ENCODE measurements around the gene PDE11A.
A peak's percentile ranks its signal among the peaks of the same experiment; 100 is the strongest.

PDE11A gene

DNA sequence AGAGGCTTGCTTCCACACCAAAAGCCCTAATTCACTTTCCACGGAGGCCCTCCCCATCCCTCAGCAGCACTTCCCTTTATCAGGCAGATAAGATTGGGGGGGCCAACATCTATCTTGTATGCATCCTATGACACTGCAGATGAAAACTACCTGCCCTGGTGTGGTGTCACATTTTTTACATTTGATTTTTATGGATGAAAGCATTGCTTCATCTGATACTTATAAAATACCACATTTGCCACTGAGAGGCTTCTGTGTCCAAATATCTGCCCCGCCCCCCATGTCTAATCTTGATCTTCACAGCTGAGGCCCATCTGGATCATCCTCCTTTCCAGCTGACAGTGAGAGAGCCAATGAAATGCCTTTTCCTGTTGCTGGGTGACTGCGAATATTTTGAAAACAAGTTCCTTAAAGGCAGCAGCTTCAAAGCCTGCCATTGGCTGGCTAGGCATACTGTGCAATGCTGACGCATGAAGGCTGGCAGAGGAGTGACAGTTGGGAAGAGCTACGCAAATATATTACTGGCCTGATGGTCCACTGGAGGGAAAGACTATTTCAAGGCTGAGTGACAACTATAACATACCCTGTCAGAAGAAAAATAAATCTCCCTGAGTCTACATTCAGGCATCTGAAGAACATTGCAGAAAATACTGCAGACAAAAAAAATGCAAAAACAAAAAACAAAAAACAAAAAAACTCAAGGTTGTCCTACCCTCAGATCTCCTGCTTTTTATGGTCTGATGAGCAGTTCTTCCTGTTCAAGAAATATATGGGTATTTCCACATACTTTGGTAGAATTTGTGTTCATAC is 318.7 kb downstream of the PDE11A start:
- peak; percentile 19 for DNase-seq

DNA sequence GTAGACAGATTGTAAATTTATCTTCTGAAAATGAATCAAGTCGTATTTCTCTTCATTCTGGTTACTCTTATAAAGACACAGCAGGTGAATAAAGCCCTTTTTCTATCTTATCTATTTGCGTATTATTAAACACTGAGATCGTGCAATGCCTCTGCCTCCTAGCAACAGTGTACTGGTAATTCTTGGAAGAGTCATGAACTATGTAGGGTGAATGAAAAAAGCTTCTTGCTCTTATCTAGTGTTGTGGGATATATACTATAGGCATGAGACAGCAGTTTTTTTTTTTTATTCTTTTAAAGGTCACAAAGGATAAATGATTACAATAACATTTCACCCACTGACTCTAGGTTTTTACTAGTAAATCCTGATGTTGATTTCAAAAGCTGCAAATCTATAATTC is 324.2 kb downstream of the PDE11A start:
- DNase-seq: no peak

DNA sequence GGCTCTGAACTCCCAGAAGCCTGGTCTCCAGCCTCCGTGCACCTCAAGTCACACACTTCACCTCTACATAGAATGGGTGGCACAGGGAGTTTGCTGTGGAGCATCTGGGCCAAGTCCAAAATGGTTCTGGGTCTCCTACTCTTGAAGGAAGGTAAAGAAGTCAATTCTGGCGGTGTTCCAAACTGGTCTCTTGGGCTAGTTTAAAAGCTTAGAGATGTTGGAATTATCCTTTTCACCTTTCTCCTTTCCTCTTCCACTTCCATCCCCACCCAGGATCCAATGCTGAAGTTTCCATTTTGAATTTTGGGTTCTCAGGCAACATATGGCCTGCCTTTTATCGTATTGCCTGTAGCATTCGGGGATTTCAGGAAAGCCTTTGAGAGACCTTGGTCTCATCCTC is 325.2 kb downstream of the PDE11A start:
- DNase-seq: no peak

DNA sequence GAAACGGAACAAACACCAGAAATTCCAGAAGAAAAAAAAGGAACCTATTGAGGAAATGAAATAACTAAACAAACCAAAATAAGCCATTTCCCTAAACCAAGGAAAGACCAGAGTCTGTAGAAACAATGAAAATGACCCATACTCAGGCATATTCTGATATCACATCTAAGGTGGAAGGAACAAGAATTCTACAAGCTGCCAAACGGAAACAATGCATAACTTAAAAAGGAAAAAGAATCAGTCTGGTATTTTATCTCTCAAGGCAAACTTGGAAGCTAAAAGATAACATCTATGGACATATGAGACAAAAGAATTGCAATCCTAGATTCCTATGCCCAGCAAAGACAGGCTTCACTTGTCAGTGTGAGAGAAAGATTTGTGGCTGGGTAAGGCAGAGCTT is 326.2 kb downstream of the PDE11A start:
- no peak for DNase-seq

DNA sequence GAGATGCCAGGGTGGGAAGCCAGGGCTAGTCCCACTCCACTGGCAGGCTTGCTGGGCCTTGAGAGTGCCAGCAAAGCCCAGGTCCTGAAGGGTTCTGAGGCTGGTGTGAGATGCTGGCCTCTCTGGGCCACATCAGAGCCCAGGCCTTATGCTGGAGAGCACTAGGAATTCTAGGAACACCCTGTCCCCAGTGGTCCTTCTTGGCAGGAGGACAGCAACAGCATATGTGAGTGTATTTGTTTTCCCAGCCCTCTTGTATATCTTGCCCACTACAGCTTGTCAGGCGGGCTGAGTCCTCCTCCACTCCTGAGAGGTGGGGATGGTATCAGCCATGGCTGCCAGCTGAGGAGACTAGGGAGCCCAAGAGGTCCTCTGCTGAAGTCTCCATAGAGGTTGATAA is 327.0 kb downstream of the PDE11A start:
- no peak for DNase-seq

DNA sequence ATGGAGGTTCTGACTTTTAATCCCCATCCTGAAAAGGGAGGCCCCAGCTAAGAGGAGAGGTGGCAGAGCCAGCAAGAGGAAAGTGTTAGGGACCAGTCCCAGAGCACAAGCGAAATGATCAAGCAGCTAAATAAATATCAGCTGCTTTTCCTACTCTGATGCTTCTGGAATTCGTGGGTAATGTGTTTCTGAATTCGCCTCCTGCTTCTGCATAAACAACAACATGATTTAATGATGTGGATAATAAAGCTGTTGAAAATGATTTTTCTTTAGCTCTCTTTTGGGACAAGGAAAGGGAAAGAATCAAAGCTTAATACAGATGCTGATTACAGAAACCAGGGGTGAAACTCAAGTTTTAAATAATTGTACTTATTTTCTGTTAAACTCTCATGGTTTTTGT is 329.7 kb downstream of the PDE11A start:
- DNase-seq: no peak

DNA sequence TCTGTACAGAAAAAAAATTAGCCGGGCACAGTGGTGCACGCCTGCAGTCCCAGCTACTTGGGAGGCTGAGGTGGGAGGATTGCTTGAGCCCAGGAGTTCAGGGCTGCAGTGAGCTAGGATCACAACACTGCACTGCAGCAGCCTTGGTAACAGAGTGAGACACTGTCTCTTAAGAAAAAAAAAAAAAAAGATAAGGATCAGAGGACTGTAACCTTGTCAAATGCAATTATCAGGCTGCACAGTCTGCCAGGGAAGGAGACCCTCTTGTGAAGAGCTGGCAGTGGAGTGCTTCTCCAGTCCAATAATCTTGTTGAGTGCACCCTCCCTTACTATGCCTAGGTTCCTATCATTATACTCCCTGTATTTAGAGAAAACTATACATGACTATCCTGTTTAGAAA is 330.7 kb downstream of the PDE11A start:
- DNase-seq: no peak

DNA sequence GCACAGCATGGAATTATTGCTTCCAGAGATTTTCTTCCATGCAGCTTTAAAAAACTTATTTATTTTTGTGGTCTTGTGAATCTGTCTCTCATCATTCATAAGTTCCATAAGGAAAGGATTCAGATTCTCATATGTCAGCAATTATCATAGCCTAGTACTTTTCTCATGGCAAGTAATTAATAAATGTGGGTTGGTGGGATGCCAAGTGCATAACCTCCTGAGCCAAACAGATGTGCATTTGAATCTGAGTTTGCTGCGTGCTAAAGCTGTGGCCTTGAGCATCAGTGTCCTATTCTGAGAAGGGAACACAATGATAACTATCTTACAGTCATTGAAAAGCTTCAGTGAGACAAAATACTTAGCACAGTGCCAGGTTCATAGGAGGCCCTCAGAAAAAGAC is 331.9 kb downstream of the PDE11A start:
- no peak for DNase-seq

DNA sequence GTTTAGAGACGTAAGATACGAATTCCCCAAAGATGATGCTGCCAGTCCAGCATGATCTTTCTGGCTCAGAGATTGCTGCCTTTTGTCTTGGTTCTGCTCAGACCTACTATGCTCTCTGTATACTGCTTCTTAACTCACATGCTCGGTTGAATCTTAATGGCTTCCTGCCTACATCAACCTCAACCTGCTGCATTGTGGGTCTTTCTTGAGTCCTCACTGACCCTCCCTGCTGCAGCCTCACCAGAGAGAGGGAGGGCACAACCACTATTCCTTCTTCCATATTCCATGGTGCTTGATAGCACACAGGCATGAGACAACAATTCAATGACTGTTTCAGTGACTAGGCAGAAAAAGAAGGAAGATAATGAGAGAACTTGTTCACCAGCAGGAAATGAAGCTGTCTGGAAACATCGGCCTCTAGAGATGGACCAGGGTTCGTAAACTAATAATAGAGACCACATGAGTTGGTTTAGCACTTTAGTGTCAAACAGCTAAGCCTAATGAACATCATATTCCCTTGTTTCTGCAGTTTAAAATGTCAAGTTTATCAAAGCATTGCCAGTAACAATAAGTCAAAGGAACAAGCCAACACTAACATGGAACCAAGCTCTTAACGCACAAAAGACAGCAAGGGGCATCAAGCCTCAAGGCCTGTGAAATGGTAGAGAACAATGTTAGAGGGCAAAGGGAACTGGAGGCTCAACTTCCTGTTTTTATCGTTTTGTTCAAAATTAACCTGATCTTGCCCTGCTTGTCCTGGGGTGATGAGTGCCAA is 333.9 kb downstream of the PDE11A start:
- DNase-seq: no peak

DNA sequence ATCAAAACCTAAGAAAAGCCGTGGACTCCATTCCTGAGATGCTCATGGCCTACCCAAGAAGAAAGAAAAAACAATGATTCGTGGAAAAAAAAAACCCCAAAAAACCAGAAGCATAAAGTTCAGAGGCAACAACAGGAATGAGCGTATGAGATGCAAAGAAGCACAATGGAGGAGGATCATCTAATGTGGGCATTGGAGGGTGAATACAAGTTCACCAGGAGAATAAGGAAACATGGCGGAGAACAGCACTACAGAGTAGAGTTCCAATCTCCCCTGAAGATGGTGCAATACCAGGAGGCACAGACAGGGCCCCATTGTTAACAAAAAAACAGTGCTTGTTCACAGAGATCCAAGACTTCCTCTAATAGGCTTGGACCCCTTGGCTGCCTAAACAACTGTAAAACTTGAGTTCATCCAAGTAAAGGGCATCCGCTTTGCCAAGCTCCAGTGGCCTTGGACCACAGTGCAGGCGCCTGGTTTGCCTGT is 337.2 kb downstream of the PDE11A start:
- no peak for DNase-seq

DNA sequence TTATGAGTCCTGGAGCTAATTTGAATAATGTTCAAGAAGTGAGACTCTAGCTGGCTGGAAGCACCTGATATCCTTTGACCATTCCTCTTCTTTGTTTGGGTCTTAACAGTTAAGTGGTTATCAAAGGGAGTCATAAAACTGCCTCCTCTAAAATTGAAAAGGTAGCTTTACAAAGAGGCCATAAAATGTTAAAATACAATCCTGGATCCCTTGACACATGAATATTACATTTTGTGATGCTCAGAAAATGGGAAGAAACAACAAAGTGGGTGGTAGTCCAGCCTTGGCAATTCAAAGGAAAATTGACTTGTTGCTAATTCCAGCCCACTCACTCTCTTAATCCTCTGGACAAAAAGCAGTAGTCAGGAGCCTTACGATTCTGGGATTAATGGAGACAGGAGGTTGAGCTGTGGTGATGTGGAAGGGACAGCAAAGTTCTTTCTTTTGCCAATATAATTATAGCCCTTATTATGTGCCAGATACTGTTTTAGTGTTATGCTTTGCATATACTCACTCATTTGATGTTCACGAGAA is 339.2 kb downstream of the PDE11A start:
- no peak for DNase-seq

DNA sequence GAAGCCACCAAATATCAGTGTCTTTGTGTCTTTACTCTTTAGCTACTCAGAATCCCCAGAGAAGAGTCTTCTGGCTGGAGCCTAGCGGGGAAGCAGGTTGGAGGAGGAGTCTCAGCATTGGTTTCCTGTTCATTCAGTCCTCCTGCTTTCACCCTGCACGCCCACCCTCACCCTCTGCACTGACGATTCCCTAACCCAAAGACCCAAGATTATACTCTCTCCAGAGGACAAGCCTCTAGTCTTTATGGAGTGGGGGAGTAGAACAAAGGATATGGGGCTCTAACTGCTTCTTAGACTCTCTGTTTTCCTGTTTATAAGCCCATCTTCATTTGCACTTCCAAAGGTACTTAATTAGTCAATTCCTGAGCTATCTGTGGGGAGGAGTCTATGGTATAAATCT is 341.2 kb downstream of the PDE11A start:
- DNase-seq: no peak

DNA sequence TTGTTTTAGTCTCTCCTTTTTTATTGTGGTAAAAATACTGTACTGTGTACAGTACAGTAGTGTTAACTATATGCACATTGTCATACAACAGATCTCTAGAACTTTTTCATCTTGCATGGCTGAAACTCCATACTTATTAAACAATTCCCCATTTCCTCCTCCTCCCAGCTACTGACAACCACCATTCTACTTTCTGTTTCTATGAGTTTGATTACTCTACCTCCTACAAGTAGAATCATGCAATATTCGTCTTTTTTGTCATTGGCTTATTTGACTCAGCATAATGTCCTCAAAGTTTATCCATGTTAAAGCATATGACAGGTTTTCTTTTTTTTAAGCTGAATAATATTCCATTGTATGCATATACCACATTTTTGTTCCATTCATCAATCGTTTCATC is 341.8 kb downstream of the PDE11A start:
- no peak for DNase-seq

DNA sequence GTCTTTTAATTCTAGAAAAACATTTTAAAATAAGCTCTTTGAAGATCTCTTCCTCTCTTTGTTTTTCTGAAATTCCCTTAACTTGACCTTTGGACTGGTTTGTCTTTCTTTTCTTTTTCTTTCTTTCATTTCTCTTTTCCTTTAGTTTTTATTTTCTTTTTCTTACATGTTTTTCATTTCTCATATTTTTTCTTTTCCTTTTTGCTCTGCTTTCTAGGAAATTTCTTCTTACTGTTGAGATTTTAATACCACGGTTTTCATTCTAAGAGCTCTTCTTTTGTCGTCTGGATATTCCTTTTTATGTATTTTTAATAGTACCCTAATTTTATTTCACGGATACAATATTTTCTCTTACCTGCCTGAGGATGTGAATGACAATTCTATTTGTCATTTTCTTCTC is 342.2 kb downstream of the PDE11A start:
- no peak for DNase-seq

DNA sequence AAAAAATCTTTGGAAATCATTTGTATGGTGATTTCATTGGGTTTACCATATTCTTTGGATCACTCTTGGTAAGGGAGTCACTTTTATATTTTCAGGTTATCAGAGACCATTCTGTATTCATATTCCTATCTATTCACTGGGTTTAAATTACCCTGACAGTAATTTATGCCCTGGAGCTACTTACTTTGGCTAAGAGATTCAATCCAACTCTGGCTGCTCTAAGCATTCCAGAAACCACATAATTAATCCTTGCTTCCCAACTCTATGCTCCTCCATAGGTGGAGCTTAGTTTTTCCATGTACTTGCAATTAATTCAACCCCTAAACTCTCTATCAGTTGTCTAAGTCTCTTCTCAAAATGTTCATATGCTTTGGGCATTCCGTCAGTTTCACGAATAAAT is 343.7 kb downstream of the PDE11A start:
- peak; percentile 17 for DNase-seq

DNA sequence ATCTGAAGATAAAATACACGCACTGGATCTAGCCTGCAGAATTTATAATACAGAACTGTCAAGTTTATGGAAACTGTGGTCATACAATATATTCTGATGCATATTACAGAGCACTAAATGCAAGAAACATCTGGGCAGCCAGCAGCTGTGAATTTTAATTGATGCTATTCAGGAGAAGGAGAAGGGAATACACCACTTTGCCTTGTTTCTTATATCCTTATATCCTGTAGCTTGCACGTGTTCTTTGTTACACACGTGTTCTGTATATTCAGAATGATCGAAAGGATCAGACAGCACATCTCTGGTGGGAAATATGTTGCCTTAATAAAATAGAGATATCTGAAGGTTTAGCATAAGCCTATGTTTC is 344.2 kb downstream of the PDE11A start:
- no peak for DNase-seq

DNA sequence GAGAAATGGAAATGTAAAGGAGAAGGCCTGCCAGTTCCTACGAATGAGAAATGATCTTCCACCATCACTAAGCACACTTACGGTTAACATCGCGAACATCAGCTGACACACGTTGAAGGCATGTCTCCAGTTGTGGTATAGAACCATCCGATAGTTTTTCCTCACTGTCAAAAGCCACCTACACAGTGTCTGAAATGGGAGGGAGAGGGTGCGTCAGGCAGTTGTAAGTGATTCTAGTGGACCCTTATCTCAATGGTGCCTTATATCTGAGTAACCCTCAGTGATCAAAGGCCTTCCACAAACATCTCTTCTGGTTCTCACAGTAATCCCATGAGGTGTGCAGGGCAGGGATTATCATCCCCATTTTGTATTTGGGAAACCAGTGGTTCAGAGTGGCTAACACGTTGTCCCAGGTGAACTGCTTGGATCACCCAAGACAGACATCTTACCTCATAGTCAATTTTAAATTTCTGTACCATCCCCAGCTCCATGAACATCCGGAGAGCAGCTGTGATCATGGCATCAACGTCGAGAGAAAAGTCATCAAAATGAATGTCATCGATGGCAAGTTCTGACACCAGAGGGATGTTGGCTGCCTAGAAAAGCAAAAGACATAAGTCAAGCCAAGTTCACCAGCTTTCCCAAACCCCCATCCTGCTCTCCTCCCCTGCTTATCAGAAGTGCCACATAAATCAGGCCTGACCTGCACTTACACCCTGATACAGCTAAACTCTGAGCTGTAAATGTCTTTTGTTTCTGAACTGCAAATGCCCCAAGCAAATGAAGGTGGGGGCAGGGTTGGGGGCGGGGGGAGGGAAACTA is 344.8 kb downstream of the PDE11A start:
- DNase-seq: no peak

DNA sequence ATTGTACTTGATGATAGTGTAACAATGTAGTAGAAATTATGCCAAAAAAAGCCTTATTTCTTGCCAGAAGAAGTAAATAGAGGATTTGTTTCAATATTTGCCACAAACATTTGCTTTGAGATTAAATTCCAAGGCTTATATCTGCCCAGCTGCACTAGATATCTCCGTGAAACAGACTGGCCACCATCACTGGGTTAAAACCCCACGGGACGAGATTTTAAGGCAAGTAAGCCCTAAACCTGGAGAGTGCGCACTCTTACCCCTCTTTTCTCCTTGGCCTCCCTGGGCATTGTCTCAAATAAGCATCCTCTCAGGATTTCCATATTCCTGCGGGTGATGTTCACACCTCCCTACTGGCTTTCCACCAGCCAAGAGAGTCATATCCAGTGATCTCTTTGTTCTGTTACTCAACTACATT is 345.6 kb downstream of the PDE11A start:
- no peak for DNase-seq

DNA sequence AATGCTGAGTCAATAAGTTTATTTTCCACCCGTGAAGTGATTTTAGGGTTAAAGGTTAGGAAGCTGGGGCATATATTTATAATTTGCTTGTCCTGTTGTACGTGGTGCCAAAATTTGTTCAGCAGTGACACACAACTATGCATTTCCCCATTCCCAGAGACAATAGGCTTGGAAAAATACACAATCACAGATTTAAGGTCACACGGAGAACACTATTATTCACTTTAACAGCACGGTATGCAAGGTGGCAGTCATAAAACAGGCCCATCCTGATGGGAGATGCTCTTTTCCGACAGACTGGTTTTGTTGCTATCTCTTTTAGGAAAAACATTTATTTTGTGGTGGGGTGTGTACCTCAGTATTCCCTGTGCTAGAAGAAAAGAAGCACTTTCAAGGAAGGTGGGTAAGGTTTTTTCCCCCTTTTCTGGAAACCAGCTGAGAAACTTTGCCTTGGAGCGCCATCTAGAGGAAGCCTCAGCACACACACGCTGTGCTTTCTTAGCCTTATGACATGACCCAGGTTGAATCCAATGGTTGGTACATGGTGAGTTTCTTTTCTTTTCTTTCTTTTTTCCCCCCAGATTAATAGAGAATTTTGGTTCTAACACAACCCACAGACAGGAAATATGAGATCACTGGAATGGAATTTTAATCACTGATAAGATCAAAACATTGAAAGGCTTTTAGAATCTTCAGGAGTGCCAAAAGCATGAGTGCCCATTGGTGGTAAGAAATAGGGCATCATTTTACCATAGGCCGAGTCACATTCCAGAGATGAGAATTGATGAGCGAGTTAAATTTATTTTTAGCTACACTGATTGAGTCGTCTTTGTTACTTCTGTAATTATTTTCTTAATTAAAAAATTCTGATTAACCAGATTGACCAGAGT is 347.9 kb downstream of the PDE11A start:
- DNase-seq: peak; percentile 31

DNA sequence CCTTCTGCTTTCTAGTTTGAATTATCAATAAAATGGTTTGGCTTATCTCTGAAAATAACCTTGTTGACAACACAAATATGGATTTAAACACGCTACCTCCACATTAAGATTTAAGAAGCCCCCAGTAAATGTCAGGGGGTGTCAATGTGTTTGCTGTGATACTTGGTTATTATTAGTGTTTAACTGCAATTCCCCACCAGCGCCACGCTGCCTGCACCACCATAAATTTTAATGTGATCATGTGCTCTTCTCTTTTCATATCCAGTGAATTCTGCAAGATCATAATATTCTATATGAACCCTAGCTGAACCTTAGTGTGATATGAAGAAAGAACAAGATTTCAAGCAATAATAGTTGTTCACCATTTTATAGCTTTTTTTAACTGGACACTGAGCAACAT is 349.3 kb downstream of the PDE11A start:
- no peak for DNase-seq

DNA sequence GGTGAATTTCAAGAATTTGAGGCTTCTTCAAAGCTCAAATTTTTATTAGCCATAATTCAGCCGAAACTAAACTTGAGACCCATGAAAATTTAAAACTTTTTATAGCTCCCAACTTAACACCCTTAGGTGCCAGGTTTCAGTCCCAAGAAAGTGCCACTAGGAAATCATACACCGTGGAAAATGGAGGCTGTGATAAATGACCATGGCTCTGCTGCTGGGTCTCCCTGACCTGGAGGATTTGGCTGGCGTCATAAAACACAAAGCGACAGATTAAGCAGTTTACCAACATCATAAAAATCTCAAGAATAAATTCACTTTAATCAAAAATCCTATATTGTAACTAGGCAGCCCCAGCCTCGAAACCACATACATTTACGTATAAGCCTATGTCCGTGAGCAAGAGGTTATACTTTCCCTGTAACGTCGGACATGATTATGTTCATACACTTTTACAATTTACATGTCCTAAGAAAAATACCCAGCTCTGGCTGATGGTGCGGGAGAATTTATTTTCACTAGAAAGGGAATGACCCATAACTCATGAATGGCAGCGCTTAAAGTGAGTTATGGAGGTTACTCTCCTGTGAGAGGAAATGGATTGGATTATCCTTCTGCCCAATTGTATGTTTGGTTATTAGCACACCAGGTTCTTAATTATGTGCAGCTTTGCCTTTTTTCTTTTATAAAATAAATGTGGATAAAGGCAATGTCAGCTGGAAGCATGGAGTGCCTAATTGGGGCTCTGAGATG is 350.6 kb downstream of the PDE11A start:
- DNase-seq: peak; percentile 37
